ENCODE data around the gene LDLRAD4. TPM values are rescaled to one million over a fixed set of nuclear protein-coding genes. Genes with fewer than 3 reads are reported as not detected.

The LDLRAD4 gene
- total RNA-seq, 1 experiment from 2014 or later = 204 TPM

- H3K9me2 ChIP-seq (replicated peaks; ENCODE audit: insufficient read depth, low read length) = no peaks in the 10 kb centered on the region
Measured at GRCh38 chr18:13621886-13622619, 403.5 kb downstream of the LDLRAD4 start.

DNA sequence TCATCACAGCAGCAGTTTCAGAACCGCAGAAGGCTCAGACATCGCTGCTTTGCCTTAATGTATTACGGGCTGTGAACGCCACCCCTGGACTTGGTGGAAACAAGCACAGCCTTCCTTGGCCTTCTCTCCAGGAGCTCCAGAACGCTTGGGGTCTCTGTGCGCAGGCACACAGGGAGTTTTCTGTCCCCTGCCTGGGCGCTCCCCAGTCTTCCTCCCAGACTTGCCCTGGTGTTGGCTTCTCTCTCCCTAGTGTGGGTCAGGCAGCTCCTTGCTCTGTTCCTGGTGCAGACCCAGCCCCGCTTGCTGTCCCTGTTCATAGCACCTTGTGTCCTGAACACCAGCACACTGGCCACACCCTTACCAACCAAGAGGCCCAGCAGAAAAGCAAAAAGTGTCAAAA is 404.2 kb downstream of the LDLRAD4 start:
- no peak overlapping the region for H3K4me3 ChIP-seq (ENCODE audit: low read length)
- H3K9ac ChIP-seq (ENCODE audit: low read length) = no peak overlapping the region
- no peak for DNase-seq
- H3K4me2 ChIP-seq (ENCODE audit: low read depth, low read length, poor library complexity, severe bottlenecking) = no peak overlapping the region
- H3K27me3 ChIP-seq (ENCODE audit: low read length) = no peaks in the 10 kb centered on the region
- H3K9me3 ChIP-seq (ENCODE audit: low read length) = no peaks in the 10 kb centered on the region
- peaks cover 39% of the 10 kb centered on the region for H3K36me3 ChIP-seq (ENCODE audit: insufficient read depth, low read length)
- peaks cover 67% of the 10 kb centered on the region for H3K4me1 ChIP-seq (ENCODE audit: low read length)
- H3K79me2 ChIP-seq (ENCODE audit: low read length) = peaks cover 93% of the 10 kb centered on the region
- H2AFZ ChIP-seq (ENCODE audit: low read length) = no peak overlapping the region
- no peaks in the 10 kb centered on the region for H3K9me2 ChIP-seq (replicated peaks; ENCODE audit: insufficient read depth, low read length)
- H3K27ac ChIP-seq (ENCODE audit: low read length) = no peak overlapping the region
- H4K20me1 ChIP-seq (ENCODE audit: insufficient read depth, low read depth, low read length) = peaks cover 38% of the 10 kb centered on the region; the same call in 1 of the 2 replicates

More at GRCh38 chr18:13621886-13622619, 403.5 kb downstream of the LDLRAD4 start:
- H2AFZ ChIP-seq (ENCODE audit: low read length) = no peak overlapping the region
- H3K9me3 ChIP-seq (ENCODE audit: low read length) = no peaks in the 10 kb centered on the region
- no peak overlapping the region for H3K4me3 ChIP-seq (ENCODE audit: low read length)
- no peak overlapping the region for H3K9ac ChIP-seq (ENCODE audit: low read length)
- H3K27ac ChIP-seq (ENCODE audit: low read length) = no peak overlapping the region
- H3K36me3 ChIP-seq (ENCODE audit: insufficient read depth, low read length) = peaks cover 33% of the 10 kb centered on the region; the same call in 1 of the 2 replicates
- H3K27me3 ChIP-seq (ENCODE audit: low read length) = no peaks in the 10 kb centered on the region
- H3K4me2 ChIP-seq (ENCODE audit: low read depth, low read length, poor library complexity, severe bottlenecking) = no peak overlapping the region
- no peak for DNase-seq
- H4K20me1 ChIP-seq (ENCODE audit: insufficient read depth, low read depth, low read length) = peaks cover 32% of the 10 kb centered on the region; the same call in 1 of the 2 replicates
- peaks cover 67% of the 10 kb centered on the region for H3K4me1 ChIP-seq (ENCODE audit: low read length)
- H3K79me2 ChIP-seq (ENCODE audit: low read length) = peaks cover 92% of the 10 kb centered on the region

DNA sequence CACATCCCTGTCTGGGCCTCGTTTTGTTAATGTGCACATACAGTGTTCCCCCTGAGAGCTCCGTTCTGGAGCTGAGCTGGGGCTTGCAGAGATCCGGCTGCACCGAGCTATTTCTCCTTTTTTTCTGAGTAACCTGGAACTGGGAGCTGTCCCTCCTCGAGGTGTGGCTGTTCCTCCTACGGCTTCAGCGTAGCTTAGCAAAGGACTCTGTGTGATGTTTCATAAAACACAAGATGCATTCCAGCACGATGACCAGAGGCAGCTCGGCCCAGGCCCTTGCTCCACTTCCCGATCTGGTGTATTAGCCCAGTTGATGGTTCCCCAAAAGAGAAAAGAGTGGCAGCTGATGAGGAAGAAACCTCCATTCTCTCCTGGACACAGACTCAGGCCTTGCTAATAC is 404.8 kb downstream of the LDLRAD4 start:
- peaks cover 39% of the 10 kb centered on the region; the same call in 1 of the 2 replicates for H4K20me1 ChIP-seq (ENCODE audit: insufficient read depth, low read depth, low read length)
- DNase-seq = no peak
- no peak overlapping the region for H2AFZ ChIP-seq (ENCODE audit: low read length)
- peaks cover 68% of the 10 kb centered on the region for H3K4me1 ChIP-seq (ENCODE audit: low read length)
- H3K36me3 ChIP-seq (ENCODE audit: insufficient read depth, low read length) = peaks cover 40% of the 10 kb centered on the region
- no peaks in the 10 kb centered on the region for H3K27me3 ChIP-seq (ENCODE audit: low read length)
- no peak overlapping the region for H3K4me2 ChIP-seq (ENCODE audit: low read depth, low read length, poor library complexity, severe bottlenecking)
- H3K27ac ChIP-seq (ENCODE audit: low read length) = no peak overlapping the region
- no peaks in the 10 kb centered on the region for H3K9me2 ChIP-seq (replicated peaks; ENCODE audit: insufficient read depth, low read length)
- H3K9me3 ChIP-seq (ENCODE audit: low read length) = no peaks in the 10 kb centered on the region
- H3K4me3 ChIP-seq (ENCODE audit: low read length) = no peak overlapping the region
- H3K9ac ChIP-seq (ENCODE audit: low read length) = no peak overlapping the region
- peaks cover 94% of the 10 kb centered on the region for H3K79me2 ChIP-seq (ENCODE audit: low read length)

- Histone ChIP-seq H3K9me2 (replicated peaks; ENCODE audit: insufficient read depth, low read length) (no peaks in the 10 kb centered on the region), H3K9me3 (ENCODE audit: low read length) (no peaks in the 10 kb centered on the region), H3K9ac (ENCODE audit: low read length) (no peak overlapping the region), H3K27ac (ENCODE audit: low read length) (no peak overlapping the region), H3K27me3 (ENCODE audit: low read length) (no peaks in the 10 kb centered on the region), H3K79me2 (ENCODE audit: low read length) (peaks cover 94% of the 10 kb centered on the region), H3K4me2 (ENCODE audit: low read depth, low read length, poor library complexity, severe bottlenecking) (no peak overlapping the region), H3K36me3 (ENCODE audit: insufficient read depth, low read length) (peaks cover 40% of the 10 kb centered on the region), H2AFZ (ENCODE audit: low read length) (no peak overlapping the region), H4K20me1 (ENCODE audit: insufficient read depth, low read depth, low read length) (peaks cover 35% of the 10 kb centered on the region; the same call in 1 of the 2 replicates), H3K4me3 (ENCODE audit: low read length) (no peak overlapping the region), H3K4me1 (ENCODE audit: low read length) (peaks cover 68% of the 10 kb centered on the region)
- no peak for DNase-seq
Measured at GRCh38 chr18:13623871-13624270, 405.3 kb downstream of the LDLRAD4 start.

DNA sequence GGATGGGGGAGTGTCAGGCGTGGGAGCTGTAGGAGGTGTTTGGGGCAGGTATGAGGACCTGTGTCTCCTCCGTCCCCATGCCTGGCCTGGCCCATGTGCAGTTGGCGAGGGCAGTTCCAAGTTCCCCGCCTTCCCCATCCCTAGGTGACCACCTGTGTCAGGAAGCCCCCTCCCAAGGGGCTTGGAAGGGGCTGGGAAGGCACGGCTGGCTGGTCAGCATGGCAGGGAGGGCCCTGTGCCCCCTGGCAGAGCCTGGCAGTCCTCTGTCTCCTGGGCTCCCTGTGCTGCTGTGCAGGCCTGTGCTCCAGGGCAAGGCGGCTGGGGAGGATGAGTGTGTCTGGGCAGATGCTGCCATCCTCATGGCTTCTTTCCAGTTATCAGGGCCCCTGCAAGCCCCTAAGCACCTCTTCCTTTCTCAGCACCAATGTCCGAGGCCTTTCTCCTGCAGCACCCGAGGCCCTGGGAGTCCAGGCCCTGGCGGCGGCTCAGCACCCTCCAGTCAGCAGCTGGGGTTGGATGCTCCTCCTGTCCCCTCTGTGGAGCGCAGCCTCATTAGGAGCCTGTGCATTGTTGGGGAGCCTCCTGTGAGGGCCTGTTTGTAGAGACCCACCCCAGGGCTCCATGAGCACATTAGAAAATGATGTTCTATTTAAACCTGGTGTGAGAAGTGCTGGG is 406.1 kb downstream of the LDLRAD4 start:
- H3K4me3 ChIP-seq (ENCODE audit: low read length) = no peak overlapping the region
- no peak overlapping the region for H3K4me2 ChIP-seq (ENCODE audit: low read depth, low read length, poor library complexity, severe bottlenecking)
- H3K9me2 ChIP-seq (replicated peaks; ENCODE audit: insufficient read depth, low read length) = no peaks in the 10 kb centered on the region
- no peak overlapping the region for H2AFZ ChIP-seq (ENCODE audit: low read length)
- H4K20me1 ChIP-seq (ENCODE audit: insufficient read depth, low read depth, low read length) = peaks cover 37% of the 10 kb centered on the region; the same call in 1 of the 2 replicates
- H3K9me3 ChIP-seq (ENCODE audit: low read length) = no peaks in the 10 kb centered on the region
- H3K79me2 ChIP-seq (ENCODE audit: low read length) = peaks cover 94% of the 10 kb centered on the region
- H3K9ac ChIP-seq (ENCODE audit: low read length) = no peak overlapping the region
- peaks cover 46% of the 10 kb centered on the region for H3K36me3 ChIP-seq (ENCODE audit: insufficient read depth, low read length)
- no peaks in the 10 kb centered on the region for H3K27me3 ChIP-seq (ENCODE audit: low read length)
- H3K27ac ChIP-seq (ENCODE audit: low read length) = peak overlapping the region; percentile 6; the same call in 1 of the 2 replicates
- DNase-seq = no peak
- H3K4me1 ChIP-seq (ENCODE audit: low read length) = peaks cover 70% of the 10 kb centered on the region

DNA sequence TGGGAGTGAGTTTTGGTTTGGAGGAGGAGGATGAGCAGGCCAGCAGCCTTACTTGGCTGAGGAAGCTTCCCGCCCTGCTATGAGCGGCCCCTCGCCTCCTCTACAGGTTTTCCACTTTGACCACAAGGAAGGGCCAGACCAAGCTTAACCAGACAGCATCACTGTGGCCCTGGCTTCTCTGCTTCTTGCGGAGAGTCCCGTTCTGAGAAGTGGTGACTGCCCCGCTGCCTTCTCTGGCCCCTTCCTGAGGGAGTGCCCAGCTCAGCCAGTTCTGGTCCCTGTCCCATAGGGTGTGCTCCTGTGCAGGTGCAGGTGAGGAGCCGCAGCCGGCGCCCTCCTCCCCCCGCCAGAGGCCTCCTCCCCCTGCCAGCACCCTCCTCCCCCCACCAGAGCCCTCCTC is 406.8 kb downstream of the LDLRAD4 start:
- H3K79me2 ChIP-seq (ENCODE audit: low read length) = peaks cover 96% of the 10 kb centered on the region
- H3K4me2 ChIP-seq (ENCODE audit: low read depth, low read length, poor library complexity, severe bottlenecking) = no peak overlapping the region
- no peak for DNase-seq
- peaks cover 38% of the 10 kb centered on the region; the same call in 1 of the 2 replicates for H4K20me1 ChIP-seq (ENCODE audit: insufficient read depth, low read depth, low read length)
- H3K27me3 ChIP-seq (ENCODE audit: low read length) = no peaks in the 10 kb centered on the region
- H3K36me3 ChIP-seq (ENCODE audit: insufficient read depth, low read length) = peaks cover 51% of the 10 kb centered on the region
- no peaks in the 10 kb centered on the region for H3K9me3 ChIP-seq (ENCODE audit: low read length)
- no peak overlapping the region for H3K4me3 ChIP-seq (ENCODE audit: low read length)
- H2AFZ ChIP-seq (ENCODE audit: low read length) = no peak overlapping the region
- no peaks in the 10 kb centered on the region for H3K9me2 ChIP-seq (replicated peaks; ENCODE audit: insufficient read depth, low read length)
- no peak overlapping the region for H3K9ac ChIP-seq (ENCODE audit: low read length)
- peaks cover 69% of the 10 kb centered on the region for H3K4me1 ChIP-seq (ENCODE audit: low read length)
- no peak overlapping the region; the same call in 1 of the 2 replicates for H3K27ac ChIP-seq (ENCODE audit: low read length)

- Histone ChIP-seq H3K9me2 (replicated peaks; ENCODE audit: insufficient read depth, low read length) (no peaks in the 10 kb centered on the region), H3K79me2 (ENCODE audit: low read length) (peaks cover 96% of the 10 kb centered on the region), H3K4me1 (ENCODE audit: low read length) (peaks cover 72% of the 10 kb centered on the region), H2AFZ (ENCODE audit: low read length) (no peak overlapping the region), H3K9me3 (ENCODE audit: low read length) (no peaks in the 10 kb centered on the region), H4K20me1 (ENCODE audit: insufficient read depth, low read depth, low read length) (peaks cover 44% of the 10 kb centered on the region), H3K9ac (ENCODE audit: low read length) (no peak overlapping the region), H3K4me3 (ENCODE audit: low read length) (no peak overlapping the region), H3K27ac (ENCODE audit: low read length) (peak overlapping the region; percentile 52), H3K27me3 (ENCODE audit: low read length) (no peaks in the 10 kb centered on the region), H3K4me2 (ENCODE audit: low read depth, low read length, poor library complexity, severe bottlenecking) (no peak overlapping the region), H3K36me3 (ENCODE audit: insufficient read depth, low read length) (peaks cover 58% of the 10 kb centered on the region)
- no peak for DNase-seq
Measured at GRCh38 chr18:13625843-13626543, 407.4 kb downstream of the LDLRAD4 start.

DNA sequence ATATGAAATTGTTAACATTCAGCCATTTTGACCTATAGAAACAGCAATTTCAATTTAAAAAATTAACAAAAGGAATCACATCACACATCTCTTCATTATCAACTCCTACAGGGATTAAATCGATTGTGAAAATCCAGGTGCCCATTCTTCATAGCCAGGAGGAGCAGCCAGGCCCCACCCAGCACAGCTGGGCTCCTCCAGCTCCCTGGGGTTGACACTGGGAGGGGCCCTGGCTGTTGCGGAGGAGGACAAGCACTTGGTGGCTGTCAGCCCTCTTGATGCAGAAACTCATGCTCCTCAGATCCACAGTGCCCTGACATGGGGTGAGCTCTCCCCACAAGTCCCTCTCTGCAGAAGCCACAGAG is 408.0 kb downstream of the LDLRAD4 start:
- H3K27ac ChIP-seq (ENCODE audit: low read length) = peak overlapping the region; percentile 52
- H4K20me1 ChIP-seq (ENCODE audit: insufficient read depth, low read depth, low read length) = peaks cover 48% of the 10 kb centered on the region
- H3K79me2 ChIP-seq (ENCODE audit: low read length) = peaks cover 96% of the 10 kb centered on the region
- H3K4me2 ChIP-seq (ENCODE audit: low read depth, low read length, poor library complexity, severe bottlenecking) = no peak overlapping the region
- H3K4me1 ChIP-seq (ENCODE audit: low read length) = peaks cover 72% of the 10 kb centered on the region
- H3K36me3 ChIP-seq (ENCODE audit: insufficient read depth, low read length) = peaks cover 63% of the 10 kb centered on the region
- no peak overlapping the region for H2AFZ ChIP-seq (ENCODE audit: low read length)
- no peaks in the 10 kb centered on the region for H3K9me2 ChIP-seq (replicated peaks; ENCODE audit: insufficient read depth, low read length)
- no peak overlapping the region for H3K4me3 ChIP-seq (ENCODE audit: low read length)
- no peak for DNase-seq
- no peaks in the 10 kb centered on the region for H3K9me3 ChIP-seq (ENCODE audit: low read length)
- H3K9ac ChIP-seq (ENCODE audit: low read length) = no peak overlapping the region
- H3K27me3 ChIP-seq (ENCODE audit: low read length) = no peaks in the 10 kb centered on the region

Data from Karpas-422 (cell line).